T47D (cell line): ENCODE data around the gene BMAL2.

Experiments
- DNase-seq, 2 experiments: peaks; one replicate each; pipeline versions ENCODE4 v3.0.0 to v3.0.0-alpha.2; 2011 to 2012; ENCODE audit warnings: low read depth in 1 of 2, low spot score in 1 of 2
- JUND ChIP-seq: IDR thresholded peaks from 2 replicates; pipeline ENCODE4 v1.6.1; 2012; ENCODE audit warnings: low read depth
- in situ Hi-C: cut with HindIII; loops from 2 replicates; pipeline ENCODE4 v1.10.0; 2016; ENCODE audit warnings: low sequenced_read_pairs, low pct_unique_long_range_greater_than_20kb

Gene BMAL2

DNA sequence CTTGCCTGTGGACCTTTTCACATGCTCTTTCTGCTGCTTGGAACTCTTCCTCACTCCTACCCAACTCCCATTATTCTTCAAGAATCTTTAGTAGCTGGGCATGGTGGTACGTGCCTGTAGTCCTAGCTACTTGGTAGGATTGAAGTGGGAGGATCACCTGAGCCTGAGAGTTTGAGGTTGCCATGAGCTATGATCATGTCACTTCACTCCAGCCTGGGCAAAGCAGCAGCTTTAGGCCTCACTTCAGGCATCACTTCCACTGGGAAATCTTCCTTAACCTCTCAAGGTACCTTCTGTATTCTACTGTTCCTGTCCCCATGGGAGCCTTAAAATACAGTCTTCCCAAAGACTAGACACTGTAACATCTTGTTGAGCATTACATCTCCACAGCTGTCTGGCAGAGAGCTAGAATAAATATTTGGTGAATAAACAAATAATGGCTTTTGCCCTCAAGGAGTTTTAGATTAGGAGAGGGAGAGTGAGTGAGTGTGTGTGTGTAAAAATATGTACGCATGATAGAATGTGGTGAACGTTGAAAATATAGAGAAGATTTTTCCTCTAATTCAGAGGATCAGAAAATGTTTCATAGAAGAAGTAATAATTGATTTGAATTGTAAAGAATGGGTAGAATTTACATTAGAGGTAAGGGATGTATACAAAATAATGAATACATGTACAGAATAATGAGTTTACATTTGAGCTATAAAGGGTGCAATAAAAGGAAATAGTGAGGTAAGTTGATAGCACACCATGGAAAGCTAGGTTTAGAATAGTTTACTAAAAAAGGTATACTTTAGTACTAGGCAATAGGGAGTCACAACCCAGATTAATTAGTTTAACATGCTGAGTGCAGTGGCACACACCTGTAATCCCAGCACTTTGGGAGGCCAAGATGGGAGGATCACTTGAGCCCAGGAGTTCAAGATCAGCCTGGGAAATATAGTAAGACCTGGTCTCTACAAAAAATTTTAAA, 29.2 kb upstream of the BMAL2 start:
- TF ChIP-seq JUND = no peak
- DNase-seq = peak in 1 of 2 experiments; percentile 45
- in situ Hi-C loops = no loop called here

DNA sequence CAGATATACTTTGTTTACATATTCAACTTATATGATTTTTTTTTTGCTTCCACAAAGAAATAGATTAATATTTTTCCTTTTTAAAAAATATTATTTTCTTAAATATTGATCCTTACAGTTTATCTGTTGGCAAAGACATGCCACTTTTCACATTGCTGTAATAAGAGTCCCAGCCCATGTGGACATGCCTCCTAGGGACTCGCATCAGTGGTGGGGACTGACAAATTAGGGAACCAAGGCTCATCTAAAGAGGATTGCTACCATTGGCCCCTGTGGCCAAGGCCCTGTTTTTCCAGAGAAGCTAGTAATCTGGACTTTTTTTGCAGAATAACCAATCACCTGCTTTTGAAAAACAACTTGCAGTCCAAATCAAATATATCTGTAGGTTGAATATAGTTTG, 27.8 kb upstream of the BMAL2 start:
- in situ Hi-C loops = no loop called here
- no peak for DNase-seq
- no peak for TF ChIP-seq JUND

DNA sequence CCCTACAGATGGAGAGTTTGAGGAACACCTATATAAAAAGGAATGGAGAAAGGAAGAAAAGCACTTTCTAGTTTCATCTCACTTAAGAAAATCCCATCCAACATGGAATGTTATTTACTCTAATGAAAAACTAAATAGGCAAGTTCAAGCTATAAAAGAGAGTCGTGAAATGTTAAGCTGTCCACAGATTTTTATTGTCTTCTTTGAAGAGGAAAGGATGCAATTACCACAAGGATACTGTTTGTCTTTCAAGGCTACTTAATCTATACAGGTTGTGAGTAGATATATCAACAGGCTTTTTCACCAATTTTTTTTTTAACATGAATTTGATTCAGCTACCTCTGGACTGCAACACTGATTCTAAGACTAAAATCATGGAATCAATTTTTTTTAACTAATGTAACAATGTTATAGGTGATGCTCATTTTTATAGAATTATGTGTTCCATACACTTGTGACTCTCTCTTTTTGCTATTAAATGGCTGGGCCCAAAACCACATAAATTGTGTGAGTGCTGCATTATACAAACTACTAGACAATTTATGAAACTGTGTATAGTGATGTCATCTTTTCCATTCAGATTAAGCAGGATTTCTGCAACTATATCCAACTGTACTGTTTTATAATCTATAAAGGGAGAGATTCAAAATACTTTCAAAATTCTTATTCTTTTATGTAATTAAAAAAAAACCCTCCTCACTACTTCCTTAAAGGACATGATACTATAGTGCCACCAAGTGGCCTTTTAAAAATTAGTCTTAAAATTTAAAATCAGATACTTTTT, 26.8 kb upstream of the BMAL2 start:
- DNase-seq = peak in 1 of 2 experiments; percentile 44
- in situ Hi-C loops = no loop called here
- no peak for TF ChIP-seq JUND

DNA sequence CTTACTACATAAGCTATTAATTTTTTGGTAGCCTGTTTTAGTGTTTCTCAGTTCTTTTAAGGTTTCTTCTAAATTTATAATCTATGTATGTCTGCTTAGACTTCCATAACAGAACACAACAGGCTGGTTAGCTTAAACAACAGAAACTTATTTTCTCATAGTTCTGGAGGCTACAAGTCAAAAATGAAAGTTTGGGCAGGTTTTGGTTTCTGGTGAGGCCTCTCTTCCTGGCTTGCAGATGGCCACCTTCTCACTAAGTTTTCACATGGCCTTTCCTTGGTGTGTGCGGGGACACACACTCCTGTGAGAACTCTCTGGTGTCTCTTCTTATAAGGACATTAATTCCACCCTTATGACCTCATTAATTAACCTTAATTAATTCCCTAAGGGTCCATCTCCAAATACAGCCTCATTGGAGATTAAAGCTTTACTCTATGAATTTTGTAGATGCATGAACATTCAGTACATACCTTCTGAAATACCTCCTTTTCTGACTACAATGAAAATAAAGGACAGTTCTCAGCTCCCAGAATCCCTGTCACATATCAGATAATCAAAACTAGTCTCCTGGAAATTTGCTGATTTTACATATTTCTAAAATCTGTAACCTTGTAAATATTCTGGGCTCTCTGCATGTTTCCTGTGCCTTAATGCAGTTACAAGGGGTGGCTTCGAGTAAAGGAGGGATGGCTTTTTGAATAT, 23.2 kb upstream of the BMAL2 start:
- no peak for TF ChIP-seq JUND
- in situ Hi-C loops = no loop called here
- no peak for DNase-seq

DNA sequence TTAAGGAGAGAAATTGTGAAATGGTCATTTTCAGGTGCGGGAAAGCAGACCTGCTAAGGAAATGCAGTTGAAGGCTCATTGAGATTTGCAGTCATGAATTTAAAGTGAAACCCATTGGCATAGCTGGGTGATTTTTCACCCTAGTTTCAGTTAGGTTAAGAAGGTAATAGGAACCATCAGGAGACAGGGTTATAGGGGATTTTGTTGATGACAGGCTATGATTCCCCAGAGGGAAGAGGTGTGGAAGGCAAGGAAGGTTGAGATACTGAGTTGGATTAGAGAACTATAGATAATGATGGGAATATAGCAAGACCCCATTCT, 22.7 kb upstream of the BMAL2 start:
- no peak for TF ChIP-seq JUND
- no peak for DNase-seq
- in situ Hi-C loops = no loop called here

DNA sequence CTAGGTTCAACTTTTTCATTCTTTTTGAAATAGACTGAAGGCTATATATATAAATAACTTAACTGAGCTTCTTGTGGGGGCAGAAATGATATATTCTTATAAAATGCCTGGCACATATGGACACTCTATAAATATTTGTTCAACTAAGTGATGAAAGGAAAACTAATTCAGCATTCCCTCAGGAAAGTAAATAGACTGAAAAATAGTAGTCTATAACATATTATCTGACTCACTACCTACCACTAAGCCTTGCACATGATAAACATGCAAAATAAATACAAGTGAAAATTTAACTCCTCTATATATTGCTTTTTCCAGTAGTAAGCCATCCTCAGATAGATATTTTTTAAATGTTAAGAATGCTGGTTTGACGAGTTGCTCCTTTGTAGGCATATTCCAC, 15.7 kb upstream of the BMAL2 start:
- in situ Hi-C loops = no loop called here
- no peak for TF ChIP-seq JUND
- no peak for DNase-seq

DNA sequence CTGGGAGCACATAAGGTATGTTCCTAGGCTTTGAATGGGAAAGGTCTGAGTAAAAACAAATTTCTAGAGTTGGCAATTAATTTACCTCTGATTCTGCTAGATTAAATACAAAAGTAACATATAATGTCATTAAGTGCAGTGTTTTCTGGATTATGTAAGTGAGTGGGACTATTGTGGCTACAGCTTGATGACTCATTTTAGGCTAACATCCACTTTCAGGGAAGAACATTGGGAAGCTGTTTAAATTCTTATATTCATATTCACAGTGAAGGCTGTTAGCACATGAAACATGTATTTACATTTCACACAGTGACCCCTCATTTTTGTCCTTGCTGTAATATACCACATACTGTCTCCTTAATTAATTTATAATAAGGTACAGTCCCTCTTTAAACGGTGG, 13.2 kb upstream of the BMAL2 start:
- no peak for DNase-seq
- TF ChIP-seq JUND = no peak
- in situ Hi-C loops = no loop called here

DNA sequence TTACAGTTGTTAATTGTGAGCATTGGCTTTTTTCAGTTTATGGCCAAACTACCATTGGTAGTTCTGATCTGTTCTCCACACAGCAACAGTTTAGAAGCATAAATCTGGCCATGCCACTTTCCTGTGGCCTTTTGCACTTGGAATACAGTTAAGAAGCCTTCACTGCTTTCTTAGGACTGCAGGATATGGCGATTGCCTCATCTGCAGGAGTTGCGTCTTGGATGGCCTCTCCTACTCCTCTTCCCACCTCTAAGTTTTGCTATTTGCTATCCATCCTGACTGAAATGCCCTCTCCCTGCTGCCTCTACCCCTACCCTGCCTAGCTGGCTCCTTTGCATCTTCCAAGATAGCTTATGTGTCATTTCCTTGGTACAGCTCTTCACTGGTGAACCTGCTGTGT, 12.8 kb upstream of the BMAL2 start:
- in situ Hi-C loops = no loop called here

DNA sequence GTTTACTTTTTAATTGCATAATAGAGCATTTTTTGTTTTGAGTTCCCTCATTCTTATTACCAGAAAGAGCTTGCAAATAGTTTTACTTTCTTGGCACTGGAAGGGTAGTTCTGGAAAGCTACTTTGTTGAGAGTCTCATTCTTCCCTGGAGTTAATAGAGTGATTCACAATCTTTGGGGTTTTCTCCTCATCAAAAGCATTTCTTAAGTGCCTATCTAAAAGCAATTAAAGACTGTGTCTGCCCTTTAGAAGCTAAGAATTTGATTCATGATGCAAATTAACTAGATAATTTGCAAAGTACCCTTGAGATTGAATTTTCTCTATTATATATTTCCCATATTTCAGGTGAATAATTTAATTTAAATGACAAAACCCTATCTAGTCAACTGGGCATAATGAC, 8.1 kb upstream of the BMAL2 start:
- no peak for TF ChIP-seq JUND
- DNase-seq = no peak
- in situ Hi-C loops = no loop called here

More for the DNA sequence above, 12.8 kb upstream of the BMAL2 start:
- DNase-seq = no peak
- no peak for TF ChIP-seq JUND

DNA sequence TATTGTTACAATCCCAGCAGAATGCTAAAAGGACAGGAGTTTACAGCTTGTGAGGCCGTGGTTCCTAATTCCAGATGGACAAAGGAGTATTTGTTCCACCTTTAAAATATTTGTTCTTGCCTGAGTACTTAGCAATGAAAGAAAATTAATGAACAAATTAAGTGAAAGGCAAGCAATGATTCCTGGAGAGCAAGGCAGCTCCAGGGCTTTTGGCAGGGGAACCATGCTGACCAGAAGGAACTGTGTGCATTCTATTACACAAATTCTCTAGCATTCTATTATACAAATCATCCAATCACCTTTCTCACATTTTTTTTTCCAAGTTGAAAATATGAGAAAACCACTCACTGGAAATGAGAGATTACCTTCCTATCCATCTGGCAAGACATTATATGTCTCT, 1.8 kb upstream of the BMAL2 start:
- no peak for DNase-seq
- TF ChIP-seq JUND = no peak
- in situ Hi-C loops = no loop called here

DNA sequence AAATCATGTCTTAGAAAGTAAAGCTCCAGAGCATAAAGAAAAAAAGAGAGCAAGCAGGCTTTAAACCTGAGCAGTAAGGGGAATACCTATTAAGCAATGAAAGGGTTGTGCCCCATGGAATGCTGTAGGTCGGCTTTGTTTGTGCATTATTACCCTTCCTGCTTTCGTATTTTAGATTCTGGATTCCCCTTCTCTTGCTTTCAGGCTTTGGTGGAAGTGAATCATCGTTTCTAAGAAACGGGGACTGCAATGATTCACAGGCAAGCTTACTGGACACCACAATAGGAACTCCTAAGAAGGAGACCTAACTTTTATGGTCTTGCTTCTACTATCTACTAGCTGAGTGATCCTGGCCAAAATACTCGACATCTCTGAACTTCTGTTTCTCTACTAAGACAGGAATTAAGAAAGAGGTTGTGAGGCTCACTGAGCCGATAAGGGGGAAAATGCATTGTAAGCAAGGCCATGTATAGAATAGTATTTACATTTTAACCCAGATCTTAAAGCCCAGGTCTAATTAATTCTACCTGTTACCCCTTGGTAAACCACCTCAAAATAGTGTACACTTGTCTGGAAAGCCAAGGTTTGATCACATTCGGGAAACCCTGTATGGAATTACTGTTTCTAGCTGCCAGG, 1.2 kb upstream of the BMAL2 start:
- DNase-seq = no peak
- no peak for TF ChIP-seq JUND
- in situ Hi-C loops = no loop called here

DNA sequence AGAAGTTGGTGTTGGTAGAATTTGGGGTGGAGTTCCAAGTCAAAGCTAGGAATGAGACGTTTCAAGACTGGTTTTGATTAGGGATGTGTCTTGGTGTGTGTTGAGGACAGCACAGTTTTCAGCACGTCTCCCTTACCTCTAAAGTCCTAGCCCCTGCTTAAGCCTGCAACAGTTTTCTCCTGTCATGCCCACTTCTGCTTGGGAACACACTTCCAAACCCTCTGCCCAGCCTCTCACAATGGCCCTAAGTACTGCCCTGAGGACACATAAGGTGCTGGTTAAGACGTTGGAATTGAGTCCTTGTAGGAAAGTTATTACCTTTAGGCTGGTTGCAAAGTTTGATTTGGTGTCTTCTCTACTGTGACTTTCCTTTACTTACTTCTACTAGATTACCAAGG, 710 bp upstream of the BMAL2 start:
- no peak for DNase-seq
- in situ Hi-C loops = no loop called here
- TF ChIP-seq JUND = no peak
